ENCODE results near the gene NACA2. TPM values are rescaled to one million over a fixed set of nuclear protein-coding genes. Genes with fewer than 3 reads are reported as not detected.

Gene NACA2
- total RNA-seq, 2 experiments from 2014 or later: not detected

GRCh38 chr17:61621317-61621716 is 30.3 kb upstream of the NACA2 start:
- no peaks in the 10 kb centered on the region for H3K4me1 Mint-ChIP-seq (ENCODE audit: low read depth)
- H3K36me3 Mint-ChIP-seq: no peaks in the 10 kb centered on the region
- no peak overlapping the region for H3K27ac Mint-ChIP-seq
- peaks cover 9% of the 10 kb centered on the region for H3K27me3 Mint-ChIP-seq
- H3K9me3 Mint-ChIP-seq: peaks cover 19% of the 10 kb centered on the region
- CTCF ChIA-PET: interaction anchor here (0.6 to 2.4 kb wide), 2 partner anchors 14 to 56 kb away, joined by 3 to 9 read pairs; no protein-coding TSS in a partner anchor
- no peak overlapping the region for H3K4me3 Mint-ChIP-seq
- POLR2A ChIA-PET: no interaction called here
- DNase-seq: no peak
- intact Hi-C loops (cut with micrococcal nuclease): no loop called here

DNA sequence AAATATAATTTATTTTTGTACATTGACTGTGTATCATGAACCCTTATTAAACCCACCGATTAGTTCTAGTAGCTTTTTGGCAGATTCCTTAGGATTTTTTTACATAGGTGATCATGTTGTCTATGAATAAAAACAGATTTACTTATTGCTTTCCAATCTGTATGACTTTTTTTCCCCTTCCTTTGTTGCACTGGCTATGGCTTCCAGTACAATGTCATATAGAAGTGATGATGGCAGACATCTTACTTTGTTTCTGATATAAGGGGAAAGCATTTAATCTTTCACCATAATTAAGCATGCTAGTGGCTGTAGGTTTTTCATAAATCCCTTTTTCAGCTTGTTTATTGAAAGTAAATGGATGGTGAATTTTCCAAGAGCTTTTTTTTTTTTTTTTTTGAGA is 28.9 kb upstream of the NACA2 start:
- H3K27ac Mint-ChIP-seq: no peak overlapping the region
- no peak for DNase-seq
- ChIA-PET CTCF (no interaction called here), POLR2A (no interaction called here)
- peaks cover 4% of the 10 kb centered on the region for H3K4me1 Mint-ChIP-seq (ENCODE audit: low read depth)
- intact Hi-C loops (cut with micrococcal nuclease): no loop called here
- H3K9me3 Mint-ChIP-seq: peaks cover 19% of the 10 kb centered on the region
- H3K27me3 Mint-ChIP-seq: peaks cover 4% of the 10 kb centered on the region
- H3K4me3 Mint-ChIP-seq: no peak overlapping the region
- H3K36me3 Mint-ChIP-seq: no peaks in the 10 kb centered on the region

GRCh38 chr17:61619493-61619892 is 28.5 kb upstream of the NACA2 start:
- peaks cover 4% of the 10 kb centered on the region for H3K4me1 Mint-ChIP-seq (ENCODE audit: low read depth)
- no peak for DNase-seq
- POLR2A ChIA-PET: no interaction called here
- peaks cover 5% of the 10 kb centered on the region for H3K27me3 Mint-ChIP-seq
- CTCF ChIA-PET: no interaction called here
- H3K36me3 Mint-ChIP-seq: no peaks in the 10 kb centered on the region
- no peak overlapping the region for H3K27ac Mint-ChIP-seq
- intact Hi-C loops (cut with micrococcal nuclease): no loop called here
- H3K9me3 Mint-ChIP-seq: peaks cover 19% of the 10 kb centered on the region
- no peak overlapping the region for H3K4me3 Mint-ChIP-seq

- Mint-ChIP-seq H3K27ac (no peak overlapping the region), H3K4me3 (no peak overlapping the region), H3K9me3 (peaks cover 19% of the 10 kb centered on the region), H3K27me3 (peaks cover 5% of the 10 kb centered on the region), H3K36me3 (no peaks in the 10 kb centered on the region), H3K4me1 (ENCODE audit: low read depth) (peaks cover 4% of the 10 kb centered on the region)
- intact Hi-C loops (cut with micrococcal nuclease): no loop called here
- DNase-seq: no peak
- CTCF ChIA-PET: no interaction called here
- POLR2A ChIA-PET: no interaction called here
Measured at GRCh38 chr17:61618950-61619349, 27.9 kb upstream of the NACA2 start.

DNA sequence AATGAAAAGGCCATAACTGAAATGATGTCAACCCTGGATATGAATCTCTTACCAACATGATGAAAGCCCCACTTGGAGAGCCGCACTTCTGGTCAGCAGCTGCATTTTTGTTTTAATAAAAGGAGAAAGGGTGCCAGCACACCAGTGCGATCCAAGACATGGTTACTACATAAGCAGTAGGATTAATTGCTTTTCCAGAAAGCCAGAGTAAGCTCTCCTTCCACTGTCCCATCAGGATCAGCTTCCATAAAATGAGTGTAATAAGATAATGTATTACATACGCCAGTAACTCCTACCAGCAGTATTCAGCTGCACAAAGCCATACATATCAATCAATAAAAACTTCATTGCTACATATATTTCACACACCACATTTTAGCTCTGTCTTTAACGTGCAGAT is 26.3 kb upstream of the NACA2 start:
- Mint-ChIP-seq H3K27ac (no peak overlapping the region), H3K9me3 (peaks cover 19% of the 10 kb centered on the region), H3K4me3 (no peak overlapping the region), H3K36me3 (no peaks in the 10 kb centered on the region), H3K27me3 (peaks cover 7% of the 10 kb centered on the region), H3K4me1 (ENCODE audit: low read depth) (peaks cover 4% of the 10 kb centered on the region)
- DNase-seq: no peak
- ChIA-PET CTCF (no interaction called here), POLR2A (no interaction called here)
- intact Hi-C loops (cut with micrococcal nuclease): no loop called here

DNA sequence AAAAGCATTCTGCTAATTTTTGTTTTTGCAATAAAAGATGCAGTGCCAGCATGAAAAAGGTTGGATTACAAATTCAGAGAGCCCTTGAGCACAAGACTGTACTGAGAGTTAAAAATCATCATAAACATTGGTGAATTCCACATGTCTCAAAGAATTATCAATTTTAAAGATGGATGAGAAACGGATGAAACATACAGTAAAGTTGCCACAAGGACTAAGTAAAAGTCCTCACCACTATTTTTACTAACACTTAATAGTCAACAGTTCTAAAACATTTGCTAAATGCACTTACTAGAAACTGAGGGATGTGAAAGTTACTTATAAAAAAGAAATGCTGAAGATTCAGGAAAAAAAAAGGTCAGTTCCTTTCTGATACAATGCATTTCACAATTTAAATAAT is 25.8 kb upstream of the NACA2 start:
- ChIA-PET CTCF (no interaction called here), POLR2A (no interaction called here)
- Mint-ChIP-seq H3K27me3 (peaks cover 7% of the 10 kb centered on the region), H3K4me3 (no peak overlapping the region), H3K9me3 (peaks cover 19% of the 10 kb centered on the region), H3K4me1 (ENCODE audit: low read depth) (peaks cover 4% of the 10 kb centered on the region), H3K36me3 (no peaks in the 10 kb centered on the region), H3K27ac (no peak overlapping the region)
- intact Hi-C loops (cut with micrococcal nuclease): no loop called here
- no peak for DNase-seq

- intact Hi-C loops (cut with micrococcal nuclease): no loop called here
- ChIA-PET POLR2A (no interaction called here), CTCF (no interaction called here)
- H3K4me1 Mint-ChIP-seq (ENCODE audit: low read depth): peaks cover 4% of the 10 kb centered on the region
- no peak overlapping the region for H3K4me3 Mint-ChIP-seq
- no peaks in the 10 kb centered on the region for H3K36me3 Mint-ChIP-seq
- DNase-seq: no peak
- H3K9me3 Mint-ChIP-seq: peaks cover 7% of the 10 kb centered on the region
- peaks cover 7% of the 10 kb centered on the region for H3K27me3 Mint-ChIP-seq
- H3K27ac Mint-ChIP-seq: no peak overlapping the region
Measured at GRCh38 chr17:61614219-61614618, 23.2 kb upstream of the NACA2 start.

DNA sequence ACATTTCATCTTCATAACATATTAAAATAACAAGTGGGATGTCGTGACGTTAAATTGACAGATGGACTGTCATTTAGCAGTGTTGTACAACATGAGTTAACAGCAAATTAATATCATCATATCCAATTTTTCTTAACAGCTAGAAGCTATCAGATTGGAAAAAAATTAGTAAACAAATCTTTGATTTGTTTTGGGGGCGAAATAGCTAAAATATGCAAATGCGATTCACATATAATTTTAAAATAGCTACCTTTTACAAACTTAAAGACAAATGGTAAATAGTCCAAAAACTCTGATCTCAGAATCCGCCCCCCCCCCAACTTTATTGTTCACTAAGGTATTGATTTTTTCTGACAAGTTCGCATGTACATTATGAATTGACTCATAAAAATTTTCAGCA is 20.3 kb upstream of the NACA2 start:
- DNase-seq: no peak
- no peaks in the 10 kb centered on the region for H3K36me3 Mint-ChIP-seq
- H3K4me3 Mint-ChIP-seq: no peak overlapping the region
- POLR2A ChIA-PET: no interaction called here
- H3K27me3 Mint-ChIP-seq: peaks cover 7% of the 10 kb centered on the region
- intact Hi-C loops (cut with micrococcal nuclease): no loop called here
- no peak overlapping the region for H3K27ac Mint-ChIP-seq
- CTCF ChIA-PET: interaction anchor here (2.2 kb wide), 1 partner anchor 199 kb away, joined by 7 read pairs; no protein-coding TSS in a partner anchor
- peaks cover 4% of the 10 kb centered on the region for H3K4me1 Mint-ChIP-seq (ENCODE audit: low read depth)
- no peaks in the 10 kb centered on the region for H3K9me3 Mint-ChIP-seq

GRCh38 chr17:61605692-61606091 is 14.7 kb upstream of the NACA2 start:
- POLR2A ChIA-PET: no interaction called here
- DNase-seq: no peak
- CTCF ChIA-PET: interaction anchor here (0.6 kb wide), 1 partner anchor 220 kb away, joined by 3 read pairs; no protein-coding TSS in a partner anchor
- H3K36me3 Mint-ChIP-seq: no peaks in the 10 kb centered on the region
- H3K4me1 Mint-ChIP-seq (ENCODE audit: low read depth): no peaks in the 10 kb centered on the region
- H3K27ac Mint-ChIP-seq: no peak overlapping the region
- intact Hi-C loops (cut with micrococcal nuclease): no loop called here
- peaks cover 15% of the 10 kb centered on the region for H3K27me3 Mint-ChIP-seq
- H3K4me3 Mint-ChIP-seq: no peak overlapping the region
- H3K9me3 Mint-ChIP-seq: no peaks in the 10 kb centered on the region

- H3K4me1 Mint-ChIP-seq (ENCODE audit: low read depth): no peaks in the 10 kb centered on the region
- no peak for DNase-seq
- ChIA-PET POLR2A (no interaction called here), CTCF (no interaction called here)
- H3K27me3 Mint-ChIP-seq: peaks cover 16% of the 10 kb centered on the region
- H3K4me3 Mint-ChIP-seq: no peak overlapping the region
- H3K36me3 Mint-ChIP-seq: no peaks in the 10 kb centered on the region
- no peaks in the 10 kb centered on the region for H3K9me3 Mint-ChIP-seq
- H3K27ac Mint-ChIP-seq: no peak overlapping the region
- intact Hi-C loops (cut with micrococcal nuclease): no loop called here
Measured at GRCh38 chr17:61601297-61601696, 10.3 kb upstream of the NACA2 start.

DNA sequence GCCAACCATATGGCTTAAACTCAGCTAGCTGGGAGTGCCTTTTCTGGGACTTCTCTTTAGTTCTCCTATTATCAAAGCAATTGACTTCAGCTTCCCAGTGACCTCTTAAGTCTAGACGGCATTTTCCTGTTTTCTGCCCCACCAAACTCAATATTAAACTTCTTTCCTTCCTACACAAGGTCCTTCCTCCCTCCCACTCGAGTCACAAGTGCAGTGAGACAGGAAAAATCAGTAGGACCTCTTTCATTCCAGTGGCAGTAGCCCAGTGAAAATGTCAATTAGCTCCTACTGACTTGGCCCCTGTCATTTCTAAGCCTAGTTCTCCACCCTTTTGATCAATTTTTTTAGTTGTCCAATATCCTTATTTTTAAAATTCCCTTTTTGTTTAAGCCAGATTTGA is 9.6 kb upstream of the NACA2 start:
- CTCF ChIA-PET: no interaction called here
- no peak overlapping the region for H3K4me3 Mint-ChIP-seq
- no peaks in the 10 kb centered on the region for H3K9me3 Mint-ChIP-seq
- DNase-seq: no peak
- H3K27me3 Mint-ChIP-seq: peaks cover 18% of the 10 kb centered on the region
- no peaks in the 10 kb centered on the region for H3K4me1 Mint-ChIP-seq (ENCODE audit: low read depth)
- POLR2A ChIA-PET: no interaction called here
- H3K36me3 Mint-ChIP-seq: no peaks in the 10 kb centered on the region
- no peak overlapping the region for H3K27ac Mint-ChIP-seq
- intact Hi-C loops (cut with micrococcal nuclease): no loop called here

- H3K36me3 Mint-ChIP-seq: no peaks in the 10 kb centered on the region
Measured at GRCh38 chr17:61599608-61600007, 8.6 kb upstream of the NACA2 start.

GRCh38 chr17:61598014-61598413 is 7.0 kb upstream of the NACA2 start:
- Mint-ChIP-seq H3K4me1 (ENCODE audit: low read depth) (no peaks in the 10 kb centered on the region), H3K4me3 (no peak overlapping the region), H3K36me3 (no peaks in the 10 kb centered on the region), H3K9me3 (no peaks in the 10 kb centered on the region), H3K27me3 (peaks cover 17% of the 10 kb centered on the region), H3K27ac (no peak overlapping the region)
- ChIA-PET CTCF (no interaction called here), POLR2A (no interaction called here)
- DNase-seq: no peak
- intact Hi-C loops (cut with micrococcal nuclease): no loop called here

More at GRCh38 chr17:61599608-61600007, 8.6 kb upstream of the NACA2 start:
- peaks cover 18% of the 10 kb centered on the region for H3K27me3 Mint-ChIP-seq
- ChIA-PET CTCF (no interaction called here), POLR2A (no interaction called here)
- H3K9me3 Mint-ChIP-seq: no peaks in the 10 kb centered on the region
- intact Hi-C loops (cut with micrococcal nuclease): no loop called here
- H3K4me1 Mint-ChIP-seq (ENCODE audit: low read depth): no peaks in the 10 kb centered on the region
- no peak overlapping the region for H3K4me3 Mint-ChIP-seq
- no peak overlapping the region for H3K27ac Mint-ChIP-seq
- DNase-seq: no peak

- DNase-seq: no peak
- Mint-ChIP-seq H3K4me1 (ENCODE audit: low read depth) (no peaks in the 10 kb centered on the region), H3K9me3 (no peaks in the 10 kb centered on the region), H3K27me3 (peaks cover 14% of the 10 kb centered on the region), H3K4me3 (no peak overlapping the region), H3K36me3 (no peaks in the 10 kb centered on the region), H3K27ac (no peak overlapping the region)
- CTCF ChIA-PET: no interaction called here
- POLR2A ChIA-PET: no interaction called here
- intact Hi-C loops (cut with micrococcal nuclease): no loop called here
Measured at GRCh38 chr17:61597607-61598006, 6.6 kb upstream of the NACA2 start.
